Right lobe of liver (tissue), 6 donors: ENCODE results near the gene PDZRN4. TPM values are rescaled to one million over a fixed set of nuclear protein-coding genes. Genes with fewer than 3 reads are reported as not detected.

Experiments used
- ATAC-seq, 4 donors: fragments of 200-7000 bp; cut with Tn5 transposase; one replicate each; pipeline ENCODE4 v1.9.1; 2020; ENCODE audit warnings: mild to moderate bottlenecking in 4 of 4, moderate library complexity in 4 of 4
- DNase-seq, 3 donors: peaks; one replicate each; pipeline ENCODE4 v3.0.0-alpha.2; 2020
- H3K27ac ChIP-seq, 3 donors: fragments of 200-600 bp; one replicate each; pipeline ENCODE4 v1.8.0; 2022
- H3K27me3 ChIP-seq, 2 donors: fragments of 200-600 bp; one replicate each; pipeline ENCODE4 v1.8.0; 2022
- H3K36me3 ChIP-seq, 4 donors: fragments of 200-600 bp; sonication (generic) in 1 of 4; one replicate each; pipeline versions ENCODE4 v1.5.1 to v1.8.0; 2017 to 2022; ENCODE audit warnings: control low read depth in 1 of 4
- H3K4me1 ChIP-seq, 4 donors: fragments of 200-600 bp; sonication (generic) in 1 of 4; one replicate each; pipeline versions ENCODE4 v1.5.1 to v1.8.0; 2017 to 2022; ENCODE audit warnings: control low read depth in 1 of 4
- H3K4me3 ChIP-seq, 3 donors: fragments of 200-600 bp; one replicate each; pipeline ENCODE4 v1.8.0; 2022
- H3K9me3 ChIP-seq, 4 donors: fragments of 200-600 bp; sonication (generic) in 1 of 4; one replicate each; pipeline versions ENCODE4 v1.5.1 to v1.8.0; 2017 to 2022; ENCODE audit warnings: control low read depth in 1 of 4
- POLR2A ChIP-seq: fragments of 450-650 bp; IDR thresholded peaks from one replicate; pipeline ENCODE4 v1.6.1; 2017; ENCODE audit warnings: antibody characterized with exemption, mild to moderate bottlenecking
- WGBS: methylation state at CpG from one replicate; pipeline ENCODE4 v1.1.6; 2018; ENCODE audit warnings: low coverage, low lambda C conversion rate; ENCODE audit not compliant: insufficient coverage; ENCODE audit errors: missing lambda C conversion rate; 5-methylcytosine and 5-hydroxymethylcytosine counted together
- intact Hi-C, 2 donors: fragments of 100-400 bp; cut with DNase I; formaldehyde crosslinking; loops; one replicate each; pipeline versions ENCODE4 v1.11.2 to v1.14.1; 2022
- total RNA-seq, 6 experiments: library from RNA; depleted of rRNA in 2 of 6; stranded (reverse); fragments of >200 nt in 2 of 6; fragmentation: NEBNext Ultra II Directional in 3 of 6; extraction: Animal tissue kit (Norgen Biotek cat#: 25700) in 3 of 6; gene quantifications; one replicate each; pipeline versions ENCODE4 v1.1.0 to v1.2.4, GENCODE V29; 2016 to 2023
- TF ChIP-seq, protein P1 (sequence below), 4 donors: fragments of 200-600 bp in 3 of 4; fragments of 450-650 bp in 1 of 4; IDR thresholded peaks; one replicate each; pipeline versions ENCODE4 v1.5.1 to v1.8.0; 2016 to 2022; ENCODE audit warnings: antibody characterized with exemption in 4 of 4, mild to moderate bottlenecking in 2 of 4
- donor health status: DM: no; HTN: yes; CAD: no.
- donor health status: DM: no; HTN: no; CAD: no.
- donor health status: DM: no; HTN: no; CAD: no.
- donor health status: DM: no; HTN: yes; CAD: no.
- donor health status: DM: no; HTN: yes; CAD: no.

The PDZRN4 gene
- total RNA-seq, 6 experiments from 2014 or later = 0.12 to 0.49 (median 0.42) TPM; not detected in 1

DNA sequence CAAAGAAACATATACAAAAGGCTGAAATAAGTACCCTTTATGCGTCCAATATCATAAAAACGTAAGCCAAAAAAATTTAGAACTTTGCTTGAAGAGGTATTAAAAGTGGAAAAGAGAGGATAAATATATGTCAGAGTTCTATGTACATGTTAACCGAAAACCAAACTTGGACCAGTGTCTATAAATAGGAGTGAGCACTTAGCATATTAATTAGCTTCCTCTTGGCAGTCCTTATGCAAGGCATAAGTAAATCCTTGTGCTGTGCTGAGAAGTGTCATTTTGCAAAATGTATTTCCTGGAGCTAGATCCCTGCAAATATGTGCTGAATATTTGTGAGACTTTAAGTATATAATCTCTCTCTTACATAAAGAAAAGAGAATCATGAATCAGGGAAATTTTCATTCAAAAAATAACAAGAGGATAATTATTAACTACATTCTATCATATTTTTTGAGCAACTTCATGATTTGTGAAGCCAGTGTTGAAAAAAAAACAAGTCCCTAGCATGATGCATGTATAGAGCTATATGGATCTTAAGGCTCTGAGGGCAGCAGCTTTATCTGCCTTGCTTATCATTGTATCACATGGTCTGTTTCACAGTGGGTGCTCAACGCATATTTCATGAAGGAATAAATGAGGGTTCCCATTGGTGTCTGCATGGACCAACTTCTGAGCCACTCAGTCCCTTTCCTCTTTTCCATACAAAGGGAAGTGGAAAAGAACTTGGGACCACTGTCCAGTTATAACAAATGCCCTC, 326.1 kb downstream of the PDZRN4 start:
- H3K4me3 ChIP-seq = no peak overlapping the region
- no peaks in the 10 kb centered on the region for H3K36me3 ChIP-seq
- DNase-seq (no peak), ATAC-seq (no peak)
- H3K4me1 ChIP-seq = no peaks in the 10 kb centered on the region
- no peaks in the 10 kb centered on the region for H3K9me3 ChIP-seq
- no peak for TF ChIP-seq POLR2A
- TF ChIP-seq, protein P1, sequence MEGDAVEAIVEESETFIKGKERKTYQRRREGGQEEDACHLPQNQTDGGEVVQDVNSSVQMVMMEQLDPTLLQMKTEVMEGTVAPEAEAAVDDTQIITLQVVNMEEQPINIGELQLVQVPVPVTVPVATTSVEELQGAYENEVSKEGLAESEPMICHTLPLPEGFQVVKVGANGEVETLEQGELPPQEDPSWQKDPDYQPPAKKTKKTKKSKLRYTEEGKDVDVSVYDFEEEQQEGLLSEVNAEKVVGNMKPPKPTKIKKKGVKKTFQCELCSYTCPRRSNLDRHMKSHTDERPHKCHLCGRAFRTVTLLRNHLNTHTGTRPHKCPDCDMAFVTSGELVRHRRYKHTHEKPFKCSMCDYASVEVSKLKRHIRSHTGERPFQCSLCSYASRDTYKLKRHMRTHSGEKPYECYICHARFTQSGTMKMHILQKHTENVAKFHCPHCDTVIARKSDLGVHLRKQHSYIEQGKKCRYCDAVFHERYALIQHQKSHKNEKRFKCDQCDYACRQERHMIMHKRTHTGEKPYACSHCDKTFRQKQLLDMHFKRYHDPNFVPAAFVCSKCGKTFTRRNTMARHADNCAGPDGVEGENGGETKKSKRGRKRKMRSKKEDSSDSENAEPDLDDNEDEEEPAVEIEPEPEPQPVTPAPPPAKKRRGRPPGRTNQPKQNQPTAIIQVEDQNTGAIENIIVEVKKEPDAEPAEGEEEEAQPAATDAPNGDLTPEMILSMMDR (IDR thresholded peaks at IDR 0.05) = no peak
- no peak overlapping the region for H3K27ac ChIP-seq
- intact Hi-C loops = no loop called here
- H3K27me3 ChIP-seq = no peaks in the 10 kb centered on the region
- WGBS = 55% methylated on average over 4 of the region's 4 CpGs

DNA sequence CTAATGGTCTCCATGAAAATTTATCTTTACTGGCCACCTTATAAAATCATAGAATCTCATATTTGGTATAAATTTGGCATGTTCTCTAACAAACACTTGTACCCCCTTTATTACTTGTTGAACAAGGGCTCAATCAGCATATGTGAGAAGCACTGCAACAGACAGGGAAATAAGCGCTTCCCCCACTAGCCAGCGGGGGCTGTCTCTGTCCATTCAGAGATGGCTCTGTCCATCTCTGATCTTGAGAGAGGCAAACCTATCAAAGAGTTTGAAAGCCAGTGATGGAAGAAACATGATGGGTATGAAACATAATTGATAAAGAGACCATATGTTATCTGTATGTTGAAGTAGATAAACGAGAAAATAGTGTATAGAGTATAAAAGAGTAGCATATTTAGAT, 326.8 kb downstream of the PDZRN4 start:
- no peak for TF ChIP-seq POLR2A
- TF ChIP-seq, protein P1 (IDR thresholded peaks at IDR 0.05) = no peak
- no peak overlapping the region for H3K4me3 ChIP-seq
- H3K36me3 ChIP-seq = no peaks in the 10 kb centered on the region
- no peak overlapping the region for H3K27ac ChIP-seq
- H3K27me3 ChIP-seq = no peaks in the 10 kb centered on the region
- H3K4me1 ChIP-seq = no peaks in the 10 kb centered on the region
- no peak for ATAC-seq
- DNase-seq = no peak
- intact Hi-C loops = no loop called here
- no peaks in the 10 kb centered on the region for H3K9me3 ChIP-seq
- WGBS = 62% methylated on average over 3 of the region's 3 CpGs

DNA sequence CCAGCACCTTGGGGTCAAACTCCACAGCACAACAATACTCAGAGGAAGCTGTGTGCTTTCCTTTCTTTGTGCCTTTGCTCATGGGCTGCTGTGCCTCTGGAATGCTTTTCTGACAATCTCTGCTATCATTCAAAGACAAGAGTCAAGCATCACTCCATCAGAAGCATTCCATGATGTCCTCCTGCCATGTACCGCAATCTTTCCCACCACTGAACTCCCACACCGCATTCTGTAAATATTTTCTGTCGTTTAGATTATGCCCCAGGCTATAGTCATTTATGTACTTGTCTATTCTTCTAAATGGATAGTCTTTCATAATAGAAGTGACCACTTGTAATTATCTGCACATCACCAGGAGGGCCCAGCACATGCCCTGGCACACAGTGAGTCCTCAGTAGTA, 327.8 kb downstream of the PDZRN4 start:
- no peak overlapping the region for H3K4me3 ChIP-seq
- H3K27me3 ChIP-seq = no peaks in the 10 kb centered on the region
- ATAC-seq (no peak), DNase-seq (no peak)
- no peaks in the 10 kb centered on the region for H3K4me1 ChIP-seq
- intact Hi-C loops = no loop called here
- TF ChIP-seq, protein P1 (IDR thresholded peaks at IDR 0.05) = no peak
- TF ChIP-seq POLR2A = no peak
- 56% methylated on average over 3 of the region's 3 CpGs for WGBS
- H3K9me3 ChIP-seq = no peaks in the 10 kb centered on the region
- no peak overlapping the region for H3K27ac ChIP-seq
- no peaks in the 10 kb centered on the region for H3K36me3 ChIP-seq

DNA sequence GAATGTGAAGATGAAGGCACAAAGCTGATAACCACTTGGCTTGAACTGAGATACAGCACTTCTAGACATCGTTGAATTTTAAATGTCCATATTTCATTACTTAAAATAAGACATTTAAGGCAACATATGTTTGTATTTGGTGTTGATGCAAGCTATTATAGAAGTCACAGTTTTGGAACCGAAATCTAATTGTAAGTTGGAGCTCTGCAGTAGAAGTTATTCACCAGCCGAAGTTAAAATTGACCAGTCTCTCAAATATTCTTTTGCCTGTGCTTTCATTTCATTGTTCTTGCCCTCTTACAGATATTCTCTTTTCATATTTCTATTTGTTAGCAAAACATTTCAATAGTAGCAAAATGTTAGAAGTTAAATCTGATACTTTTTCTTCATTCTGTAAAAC, 332.7 kb downstream of the PDZRN4 start:
- intact Hi-C loops = no loop called here
- 74% methylated on average over 3 of the region's 3 CpGs for WGBS

More for the DNA sequence above, 332.7 kb downstream of the PDZRN4 start:
- no peak for TF ChIP-seq POLR2A
- TF ChIP-seq, protein P1 (IDR thresholded peaks at IDR 0.05) = no peak
- ATAC-seq (no peak), DNase-seq (no peak)
- no peaks in the 10 kb centered on the region for H3K9me3 ChIP-seq
- no peaks in the 10 kb centered on the region for H3K4me1 ChIP-seq
- H3K4me3 ChIP-seq = no peak overlapping the region
- no peak overlapping the region for H3K27ac ChIP-seq
- no peaks in the 10 kb centered on the region for H3K27me3 ChIP-seq
- no peaks in the 10 kb centered on the region for H3K36me3 ChIP-seq
